Fibroblast of lung (primary cell): ENCODE data around the gene C12orf56. TPM values are rescaled to one million over a fixed set of nuclear protein-coding genes. Genes with fewer than 3 reads are reported as not detected.

Source experiments
- DNase-seq, 2 donors: peaks; one replicate each; pipeline versions ENCODE4 v3.0.0 to v3.0.0-alpha.2; 2010; ENCODE audit warnings: low read depth in 2 of 2
- H2AFZ ChIP-seq: 2 replicates; pipeline ENCODE4 v1.5.1; 2012; ENCODE audit warnings: low read length, control low read depth, inconsistent platforms
- H3K27ac ChIP-seq: 2 replicates; pipeline ENCODE4 v1.5.1; 2011; ENCODE audit warnings: low read length, control low read depth; ENCODE audit not compliant: insufficient read depth
- H3K27me3 ChIP-seq: 2 replicates; pipeline ENCODE4 v1.5.1; 2011; ENCODE audit warnings: mild to moderate bottlenecking, low read length; ENCODE audit not compliant: control insufficient read depth, insufficient read depth
- H3K36me3 ChIP-seq: 2 replicates; pipeline ENCODE4 v1.5.1; 2011; ENCODE audit warnings: low read length; ENCODE audit not compliant: control insufficient read depth, insufficient read depth
- H3K4me1 ChIP-seq: 2 replicates; pipeline ENCODE4 v1.5.1; 2011; ENCODE audit warnings: low read length; ENCODE audit not compliant: control insufficient read depth, insufficient read depth; ENCODE audit errors: extremely low read depth
- H3K4me2 ChIP-seq: 2 replicates; pipeline ENCODE4 v1.5.1; 2011; ENCODE audit warnings: low read length, control low read depth; ENCODE audit not compliant: insufficient read depth; ENCODE audit errors: extremely low read depth
- H3K4me3 ChIP-seq, 4 experiments: fragments of 200-600 bp in 1 of 4; sonication (generic) in 1 of 4; replicated peaks in 1 of 4; 2 replicates each; pipeline ENCODE4 v1.5.1; 2011 to 2016; ENCODE audit warnings: low read length in 4 of 4, low read depth in 3 of 4, mild to moderate bottlenecking in 3 of 4, control low read depth in 2 of 4, inconsistent platforms in 1 of 4, mixed read lengths in 1 of 4; ENCODE audit not compliant: insufficient read depth in 1 of 4; ENCODE audit errors: control extremely low read depth in 1 of 4
- H3K79me2 ChIP-seq: 2 replicates; pipeline ENCODE4 v1.5.1; 2012; ENCODE audit warnings: mild to moderate bottlenecking, low read length, inconsistent platforms; ENCODE audit not compliant: control insufficient read depth, insufficient read depth
- H3K9ac ChIP-seq: 2 replicates; pipeline ENCODE4 v1.5.1; 2011; ENCODE audit warnings: mild to moderate bottlenecking, low read length, control low read depth; ENCODE audit not compliant: insufficient read depth
- H3K9me3 ChIP-seq: 2 replicates; pipeline ENCODE4 v1.5.1; 2012; ENCODE audit warnings: low read depth, low read length; ENCODE audit not compliant: control insufficient read depth, insufficient read depth
- H4K20me1 ChIP-seq: 2 replicates; pipeline ENCODE4 v1.5.1; 2011; ENCODE audit warnings: low read length; ENCODE audit not compliant: control insufficient read depth, insufficient read depth; ENCODE audit errors: extremely low read depth
- CTCF ChIP-seq, 2 donors: IDR thresholded peaks in 1 of 2; conservative IDR thresholded peaks in 1 of 2; 1 replicate in 1 of 2; 2 replicates in 1 of 2; pipeline ENCODE4 v1.5.1; 2011 to 2012; ENCODE audit warnings: low read length in 2 of 2, control low read depth in 1 of 2, inconsistent platforms in 1 of 2, low read depth in 1 of 2, mild to moderate bottlenecking in 1 of 2
- EZH2 ChIP-seq: IDR thresholded peaks from 2 replicates; pipeline ENCODE4 v1.5.1; 2012; ENCODE audit warnings: low read length, control low read depth, mild to moderate bottlenecking; ENCODE audit errors: missing control alignments
- polyA plus RNA-seq, 2 donors: library from polyadenylated mRNA; depleted of rRNA in 1 of 2; stranded (reverse) in 1 of 2; unstranded in 1 of 2; fragments of >200 nt; gene quantifications; 2 replicates each; pipeline ENCODE4 v1.2.1, GENCODE V29; 2011 to 2012; ENCODE audit warnings: missing spikeins in 1 of 2
- total RNA-seq: library from RNA; depleted of rRNA; stranded (reverse); fragments of >200 nt; gene quantifications from 2 replicates; pipeline ENCODE4 v1.2.1, GENCODE V29; 2014

C12orf56 gene
- total and polyA plus RNA-seq, 2 donors (not counting 1 experiment from before 2014, with no cell fraction given) = 0.10 to 1.5 TPM

GRCh38 chr12:64387197-64387816, 3.3 kb downstream of the C12orf56 start:
- Histone ChIP-seq H3K9me3 (no peaks in the 10 kb centered on the region), H3K9ac (no peak overlapping the region), H3K4me1 (peaks cover 2% of the 10 kb centered on the region), H3K4me2 (no peak overlapping the region), H3K27me3 (no peaks in the 10 kb centered on the region), H2AFZ (no peak overlapping the region), H3K36me3 (no peaks in the 10 kb centered on the region), H4K20me1 (no peaks in the 10 kb centered on the region), H3K79me2 (no peaks in the 10 kb centered on the region), H3K4me3 (no peak overlapping the region), H3K27ac (no peak overlapping the region)
- TF ChIP-seq CTCF (conservative IDR thresholded peaks at IDR 0.05 in 1 of 2, IDR thresholded peaks at IDR 0.05 in 1 of 2; ENCODE audit: low read depth in 1 of 2, low read length in 2 of 2) = no peak
- DNase-seq = no peak

GRCh38 chr12:64385468-64385867, 5.1 kb downstream of the C12orf56 start:
- Histone ChIP-seq H3K36me3 (no peaks in the 10 kb centered on the region), H3K79me2 (no peaks in the 10 kb centered on the region), H3K9me3 (no peaks in the 10 kb centered on the region), H2AFZ (peak overlapping the region; percentile 20), H3K9ac (no peak overlapping the region), H3K27me3 (no peaks in the 10 kb centered on the region), H3K4me3 (no peak overlapping the region), H3K4me1 (peaks cover 2% of the 10 kb centered on the region), H4K20me1 (no peaks in the 10 kb centered on the region), H3K27ac (peak overlapping the region; percentile 20), H3K4me2 (no peak overlapping the region)
- TF ChIP-seq CTCF (conservative IDR thresholded peaks at IDR 0.05 in 1 of 2, IDR thresholded peaks at IDR 0.05 in 1 of 2; ENCODE audit: low read depth in 1 of 2, low read length in 2 of 2) = no peak
- no peak for TF ChIP-seq EZH2
- peak in 1 of 2 donors; percentile 64 for DNase-seq

- Histone ChIP-seq H3K79me2 (no peaks in the 10 kb centered on the region), H3K27ac (no peak overlapping the region), H3K36me3 (no peaks in the 10 kb centered on the region), H4K20me1 (no peaks in the 10 kb centered on the region), H3K4me3 (no peak overlapping the region), H3K4me2 (no peak overlapping the region), H2AFZ (no peak overlapping the region), H3K4me1 (peaks cover 2% of the 10 kb centered on the region), H3K9me3 (no peaks in the 10 kb centered on the region), H3K27me3 (no peaks in the 10 kb centered on the region), H3K9ac (no peak overlapping the region)
- TF ChIP-seq CTCF (conservative IDR thresholded peaks at IDR 0.05 in 1 of 2, IDR thresholded peaks at IDR 0.05 in 1 of 2; ENCODE audit: low read depth in 1 of 2, low read length in 2 of 2) (no peak), EZH2 (no peak)
- no peak for DNase-seq
These were observed 5.5 kb downstream of the C12orf56 start for GRCh38 chr12:64385019-64385418.
